Measurements from ENCODE around the gene EIF4EBP3. TPM values are rescaled to one million over a fixed set of nuclear protein-coding genes. Genes with fewer than 3 reads are reported as not detected.
A peak's percentile ranks its signal among the peaks of the same experiment; 100 is the strongest.

EIF4EBP3 gene
- total and polyA plus RNA-seq, 2 donors (not counting 1 experiment from before 2014, with no cell fraction given), result 15.0 to 18.2 TPM

GRCh38 chr5:140557965-140558364 is 10.5 kb downstream of the EIF4EBP3 start:
- H3K9me3 ChIP-seq (ENCODE audit: control extremely low read depth in 1 of 3, control insufficient read depth in 2 of 3, insufficient read depth in 1 of 3, low read length in 2 of 3), result no peaks in the 10 kb centered on the region
- H3K79me2 ChIP-seq (ENCODE audit: control insufficient read depth, insufficient read depth, low read length), result peaks cover 33% of the 10 kb centered on the region
- TF ChIP-seq EZH2 (IDR thresholded peaks at IDR 0.05; ENCODE audit: borderline replicate concordance, insufficient read depth, low read depth, low read length, poor library complexity, severe bottlenecking), result no peak
- TF ChIP-seq, protein P1, sequence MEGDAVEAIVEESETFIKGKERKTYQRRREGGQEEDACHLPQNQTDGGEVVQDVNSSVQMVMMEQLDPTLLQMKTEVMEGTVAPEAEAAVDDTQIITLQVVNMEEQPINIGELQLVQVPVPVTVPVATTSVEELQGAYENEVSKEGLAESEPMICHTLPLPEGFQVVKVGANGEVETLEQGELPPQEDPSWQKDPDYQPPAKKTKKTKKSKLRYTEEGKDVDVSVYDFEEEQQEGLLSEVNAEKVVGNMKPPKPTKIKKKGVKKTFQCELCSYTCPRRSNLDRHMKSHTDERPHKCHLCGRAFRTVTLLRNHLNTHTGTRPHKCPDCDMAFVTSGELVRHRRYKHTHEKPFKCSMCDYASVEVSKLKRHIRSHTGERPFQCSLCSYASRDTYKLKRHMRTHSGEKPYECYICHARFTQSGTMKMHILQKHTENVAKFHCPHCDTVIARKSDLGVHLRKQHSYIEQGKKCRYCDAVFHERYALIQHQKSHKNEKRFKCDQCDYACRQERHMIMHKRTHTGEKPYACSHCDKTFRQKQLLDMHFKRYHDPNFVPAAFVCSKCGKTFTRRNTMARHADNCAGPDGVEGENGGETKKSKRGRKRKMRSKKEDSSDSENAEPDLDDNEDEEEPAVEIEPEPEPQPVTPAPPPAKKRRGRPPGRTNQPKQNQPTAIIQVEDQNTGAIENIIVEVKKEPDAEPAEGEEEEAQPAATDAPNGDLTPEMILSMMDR (IDR thresholded peaks at IDR 0.05), result no peak
- H3K27me3 ChIP-seq (replicated peaks in 1 of 4; ENCODE audit: control extremely low read depth in 1 of 4, control insufficient read depth in 3 of 4, insufficient read depth in 4 of 4, low read length in 3 of 4), result no peaks in the 10 kb centered on the region
- peaks cover 4% of the 10 kb centered on the region for H4K20me1 ChIP-seq (ENCODE audit: control insufficient read depth, insufficient read depth, low read length, poor library complexity, severe bottlenecking)
- Mint-ChIP-seq H3K27me3 (no peaks in the 10 kb centered on the region), H3K27ac (peak overlapping the region; percentile 93), H3K4me3 (peak overlapping the region; percentile 94), H3K4me1 (peaks cover 49% of the 10 kb centered on the region), H3K9me3 (ENCODE audit: insufficient read depth) (no peaks in the 10 kb centered on the region)
- no peak for DNase-seq
- no peak for ATAC-seq (ENCODE audit: low read depth)
- no peak overlapping the region for H3K9ac ChIP-seq (ENCODE audit: low read length)
- H3K4me3 ChIP-seq (ENCODE audit: control extremely low read depth in 1 of 5, extremely low read depth in 1 of 5, insufficient read depth in 1 of 5, low read depth in 2 of 5, low read length in 4 of 5), result peak overlapping the region in 2 of 5 experiments; percentile 62 to 78
- CTCF ChIA-PET, result no interaction called here
- peaks cover 18 to 28% of the 10 kb centered on the region in 2 donors for H3K4me1 ChIP-seq (ENCODE audit: control insufficient read depth in 2 of 2, insufficient read depth in 2 of 2, low read length in 2 of 2)
- peaks cover 0 to 9% of the 10 kb centered on the region in 2 experiments for H3K36me3 ChIP-seq (replicated peaks in 1 of 2; ENCODE audit: control extremely low read depth in 1 of 2, control insufficient read depth in 1 of 2, extremely low read depth in 1 of 2, insufficient read depth in 2 of 2, low read length in 1 of 2)
- peak overlapping the region; percentile 85 to 90 for H3K27ac ChIP-seq (ENCODE audit: low read length in 2 of 2)
- peak overlapping the region; percentile 69 for H2AFZ ChIP-seq (ENCODE audit: insufficient read depth, low read depth, low read length, poor library complexity, severe bottlenecking)
- POLR2A ChIA-PET, result interaction anchor here (0.6 to 2.5 kb wide), 3 partner anchors 10 to 81 kb away, joined by 3 to 35 read pairs (median 5); partner anchors contain the start of genes EIF4EBP3 and TMCO6
- intact Hi-C loops (cut with micrococcal nuclease), result loop anchor here (1.0 to 2.0 kb wide), 4 partner anchors 11 to 157 kb away; partner anchors contain the start of genes ANKHD1, EIF4EBP3, TMCO6 and WDR55
- peak overlapping the region; percentile 78 for H3K4me2 ChIP-seq (replicated peaks; ENCODE audit: low read depth, low read length, poor library complexity, severe bottlenecking)
- WGBS (ENCODE audit: insufficient coverage), result 100% methylated on average over 1 of the region's 3 CpGs

DNA sequence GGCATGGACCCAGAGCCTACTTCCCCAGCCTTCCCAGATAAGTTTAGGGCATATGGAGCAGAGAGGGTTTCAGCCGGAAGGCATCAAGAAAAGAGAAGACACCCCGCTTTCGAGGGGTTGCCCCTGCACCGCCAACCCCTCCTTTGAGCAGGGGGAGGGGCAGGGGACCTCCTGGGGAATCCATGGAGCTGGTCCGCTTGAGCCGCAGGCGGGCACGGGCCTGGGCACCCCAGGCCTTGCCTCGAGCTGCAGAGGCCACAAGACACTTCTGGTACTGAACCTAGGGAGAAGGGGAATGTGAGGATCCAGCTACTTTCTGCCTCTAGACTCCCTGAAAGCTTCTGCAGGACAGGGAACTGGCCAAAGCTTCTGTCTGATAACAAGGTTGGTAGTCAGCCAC is 11.1 kb downstream of the EIF4EBP3 start:
- no peaks in the 10 kb centered on the region for H3K9me3 Mint-ChIP-seq (ENCODE audit: insufficient read depth)
- Histone ChIP-seq H4K20me1 (ENCODE audit: control insufficient read depth, insufficient read depth, low read length, poor library complexity, severe bottlenecking) (peaks cover 4% of the 10 kb centered on the region), H3K4me3 (ENCODE audit: control extremely low read depth in 1 of 5, extremely low read depth in 1 of 5, insufficient read depth in 1 of 5, low read depth in 2 of 5, low read length in 4 of 5) (no peak overlapping the region), H3K79me2 (ENCODE audit: control insufficient read depth, insufficient read depth, low read length) (peaks cover 36% of the 10 kb centered on the region), H3K9me3 (ENCODE audit: control extremely low read depth in 1 of 3, control insufficient read depth in 2 of 3, insufficient read depth in 1 of 3, low read length in 2 of 3) (no peaks in the 10 kb centered on the region), H3K36me3 (replicated peaks in 1 of 2; ENCODE audit: control extremely low read depth in 1 of 2, control insufficient read depth in 1 of 2, extremely low read depth in 1 of 2, insufficient read depth in 2 of 2, low read length in 1 of 2) (peaks cover 0 to 9% of the 10 kb centered on the region in 2 experiments), H2AFZ (ENCODE audit: insufficient read depth, low read depth, low read length, poor library complexity, severe bottlenecking) (no peak overlapping the region), H3K27ac (ENCODE audit: low read length in 2 of 2) (no peak overlapping the region), H3K9ac (ENCODE audit: low read length) (no peak overlapping the region), H3K4me1 (ENCODE audit: control insufficient read depth in 2 of 2, insufficient read depth in 2 of 2, low read length in 2 of 2) (peaks cover 23 to 30% of the 10 kb centered on the region in 2 donors), H3K27me3 (replicated peaks in 1 of 4; ENCODE audit: control extremely low read depth in 1 of 4, control insufficient read depth in 3 of 4, insufficient read depth in 4 of 4, low read length in 3 of 4) (no peaks in the 10 kb centered on the region), H3K4me2 (replicated peaks; ENCODE audit: low read depth, low read length, poor library complexity, severe bottlenecking) (no peak overlapping the region)
- H3K4me3 Mint-ChIP-seq, result peak overlapping the region; percentile 94
- ChIA-PET POLR2A (interaction anchor here (0.6 to 2.5 kb wide), 4 partner anchors 10 to 89 kb away, joined by 3 to 35 read pairs (median 4); partner anchors contain the start of genes EIF4EBP3, IK, NDUFA2 and TMCO6), CTCF (no interaction called here)
- ATAC-seq (ENCODE audit: low read depth) (no peak), DNase-seq (no peak)
- H3K4me1 Mint-ChIP-seq, result peaks cover 47% of the 10 kb centered on the region
- intact Hi-C loops (cut with micrococcal nuclease), result no loop called here
- TF ChIP-seq EZH2 (IDR thresholded peaks at IDR 0.05; ENCODE audit: borderline replicate concordance, insufficient read depth, low read depth, low read length, poor library complexity, severe bottlenecking), result no peak
- TF ChIP-seq, protein P1 (IDR thresholded peaks at IDR 0.05), result no peak
- no peaks in the 10 kb centered on the region for H3K27me3 Mint-ChIP-seq
- 95% methylated on average over 4 of the region's 9 CpGs for WGBS (ENCODE audit: insufficient coverage)
- H3K27ac Mint-ChIP-seq, result no peak overlapping the region

Data from B cell (primary cell).